ENCODE results near the gene LATS1.
"Not testable (repeated sequence)": the region's sequence is repeated elsewhere in the genome, so short reads cannot be mapped to it uniquely, and the experiment has no call there.

Gene LATS1

DNA sequence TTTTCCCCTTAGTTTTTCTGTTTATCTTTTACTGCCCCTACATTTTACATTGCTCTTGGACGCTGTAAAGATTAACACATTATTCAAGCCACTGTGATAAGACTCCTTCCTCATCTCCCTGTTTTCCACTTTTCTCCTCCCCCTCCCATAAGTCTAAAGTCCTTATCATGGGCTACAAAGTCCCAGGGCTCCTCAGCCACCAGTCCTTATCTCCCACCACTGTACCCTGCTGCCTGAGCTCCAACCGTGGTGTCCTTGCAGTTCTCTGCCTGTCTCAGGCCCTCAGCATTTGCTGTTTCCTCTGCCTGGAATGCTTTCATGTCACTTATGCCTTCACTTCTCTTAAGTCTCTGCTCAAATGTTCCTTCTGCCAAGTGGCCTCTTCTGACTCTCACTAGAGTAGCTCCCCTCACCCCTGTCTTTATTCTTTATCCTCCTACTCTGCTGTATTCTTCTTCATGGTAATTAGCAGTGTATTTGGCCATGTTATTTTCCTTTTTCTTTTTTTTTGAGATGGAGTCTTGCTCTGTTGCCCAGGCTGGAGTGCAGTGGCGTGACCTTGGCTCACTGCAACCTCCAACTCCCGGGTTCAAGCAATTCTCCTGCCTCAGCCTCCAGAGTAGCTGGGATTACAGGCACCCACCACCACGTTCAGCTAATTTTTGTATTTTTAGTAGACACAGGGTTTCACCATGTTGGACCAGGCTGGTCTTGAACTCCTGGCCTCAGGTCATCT lies 10.8 kb upstream of the LATS1 start:
- no peak for DNase-seq (ENCODE audit: low spot score)

DNA sequence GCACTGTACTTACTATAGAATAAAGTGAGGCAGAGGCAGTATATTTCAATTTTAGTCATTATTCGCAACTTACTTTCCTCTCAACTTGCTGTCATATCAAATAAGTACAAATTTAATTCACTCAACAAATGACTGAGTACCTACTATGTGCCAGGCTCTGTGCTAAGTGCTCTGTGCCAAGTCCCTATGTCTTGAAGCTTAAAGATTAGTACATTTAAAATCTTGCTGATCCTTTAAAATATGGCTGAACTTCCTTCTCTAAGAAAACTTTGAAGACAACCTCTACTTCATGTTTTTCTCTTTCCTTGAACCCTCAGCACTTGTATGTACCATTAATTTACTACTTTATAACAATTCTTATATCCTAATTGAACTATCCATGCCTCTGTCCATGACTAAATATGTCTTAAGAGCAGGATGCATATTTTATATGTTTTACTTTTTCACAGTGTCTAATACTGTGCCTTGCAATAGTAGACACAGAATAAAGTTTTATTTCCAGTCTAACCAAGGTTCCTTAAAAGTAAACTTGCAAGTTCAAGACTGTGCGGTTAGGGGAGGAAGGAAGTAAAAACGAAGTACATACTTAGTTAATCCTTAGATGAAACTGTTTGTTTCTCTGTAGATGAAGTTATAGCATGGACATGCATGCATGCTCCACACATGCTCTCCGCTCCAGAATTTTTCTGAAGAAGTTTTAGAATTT lies 10.0 kb upstream of the LATS1 start:
- no peak for DNase-seq (ENCODE audit: low spot score)

DNA sequence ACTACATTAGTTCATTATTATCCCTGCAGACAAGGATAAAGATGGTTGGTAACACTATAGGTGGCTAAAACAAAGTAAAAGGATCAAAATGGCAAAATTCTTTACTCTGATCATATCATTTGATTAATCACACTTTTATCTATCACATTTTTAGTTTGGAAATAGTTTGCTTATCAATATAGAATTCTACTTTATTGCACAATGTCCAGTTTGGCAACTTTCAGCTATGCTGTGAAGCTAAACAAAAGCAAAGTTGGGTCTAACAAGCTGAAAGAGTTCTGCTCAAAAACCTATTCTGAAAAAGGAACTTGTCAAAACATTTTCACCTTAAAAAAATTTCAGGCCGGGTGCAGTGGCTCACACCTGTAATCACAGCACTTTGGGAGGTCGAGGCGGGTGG lies 7.9 kb upstream of the LATS1 start:
- no peak for DNase-seq (ENCODE audit: low spot score)

DNA sequence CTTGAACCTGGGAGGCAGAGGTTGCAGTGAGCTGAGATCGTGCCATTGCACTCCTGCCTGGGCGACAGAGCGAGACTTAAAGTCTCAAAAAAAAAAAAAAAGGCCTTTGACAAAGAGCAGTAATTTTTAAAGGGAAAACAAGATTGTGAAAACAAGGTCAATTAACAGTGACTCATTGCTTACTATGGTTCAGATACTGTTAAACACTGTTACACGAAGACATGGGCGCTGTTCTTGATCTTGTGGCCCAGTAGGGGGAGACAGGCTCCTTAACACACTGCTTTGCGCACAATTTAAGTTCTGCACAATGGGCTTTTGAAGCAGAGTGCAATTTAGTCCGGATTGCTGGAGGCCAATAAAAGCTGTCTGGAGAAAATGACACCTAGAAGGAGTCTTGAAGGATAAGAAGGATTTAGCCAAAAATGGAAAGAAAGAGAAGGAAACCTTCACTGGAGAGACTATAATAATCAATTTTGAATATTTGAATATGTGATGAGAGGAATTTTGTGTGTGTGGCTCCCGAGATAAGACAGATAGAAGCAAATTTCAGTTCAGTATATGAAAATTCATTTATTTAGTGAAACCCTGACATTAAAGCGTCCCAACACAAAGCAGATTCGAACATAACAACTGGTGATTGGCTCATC lies 6.0 kb upstream of the LATS1 start:
- DNase-seq (ENCODE audit: low spot score) = peak; percentile 70

DNA sequence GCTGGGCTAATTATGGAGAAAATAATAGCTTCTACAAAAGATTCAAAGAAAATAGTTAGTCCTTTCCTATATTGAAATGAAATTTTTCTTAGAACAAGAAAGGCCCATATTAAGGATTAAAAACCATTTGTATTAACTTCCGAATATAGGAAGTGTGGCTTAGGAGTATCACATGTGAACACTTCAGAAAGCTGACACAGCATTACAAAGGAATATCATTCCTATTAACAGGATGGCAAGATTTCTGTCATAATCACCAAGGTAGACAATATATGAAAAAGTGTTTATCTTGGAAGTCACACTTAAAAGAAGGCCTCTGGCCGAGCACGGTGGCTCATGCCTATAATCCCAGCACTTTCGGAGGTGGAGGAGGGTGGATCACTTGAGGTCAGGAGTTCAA lies 5.4 kb upstream of the LATS1 start:
- no peak for DNase-seq (ENCODE audit: low spot score)

DNA sequence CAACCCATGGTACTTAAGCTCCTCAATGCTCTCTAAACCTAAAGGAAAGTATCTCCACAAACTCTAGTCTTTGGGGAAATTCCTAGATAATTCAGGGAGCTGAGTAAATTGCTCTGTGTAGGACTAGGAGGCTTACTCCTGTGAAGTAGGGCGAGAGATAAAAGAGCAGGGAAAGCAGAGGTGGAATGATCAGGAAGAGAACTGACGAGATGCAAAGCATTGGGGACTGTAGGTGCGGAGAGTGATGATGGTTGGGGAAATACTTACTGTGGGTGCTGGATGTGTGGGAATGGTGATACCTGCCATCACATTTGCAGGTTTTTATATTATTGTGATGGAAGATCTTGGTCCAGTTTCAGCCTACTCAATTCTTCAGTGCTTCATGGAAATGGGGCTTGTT lies 1.6 kb upstream of the LATS1 start:
- DNase-seq (ENCODE audit: low spot score) = no peak

DNA sequence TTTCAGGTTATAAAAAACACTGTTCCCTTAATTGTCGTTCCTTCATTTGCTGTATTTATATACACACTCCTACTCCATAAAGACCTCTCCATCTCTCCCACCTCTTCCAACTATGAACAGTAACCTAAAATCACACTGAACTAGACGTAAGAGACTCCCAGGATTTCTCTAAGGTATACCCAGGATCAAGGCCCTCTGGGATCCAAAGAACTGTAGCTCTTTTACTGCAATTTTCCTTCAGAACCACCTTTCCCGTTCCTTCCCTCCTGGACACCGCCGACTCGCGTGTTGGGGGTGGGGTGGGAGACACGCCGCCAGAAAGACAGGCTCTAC lies 680 bp downstream of the LATS1 start:
- no peak for DNase-seq (ENCODE audit: low spot score)

DNA sequence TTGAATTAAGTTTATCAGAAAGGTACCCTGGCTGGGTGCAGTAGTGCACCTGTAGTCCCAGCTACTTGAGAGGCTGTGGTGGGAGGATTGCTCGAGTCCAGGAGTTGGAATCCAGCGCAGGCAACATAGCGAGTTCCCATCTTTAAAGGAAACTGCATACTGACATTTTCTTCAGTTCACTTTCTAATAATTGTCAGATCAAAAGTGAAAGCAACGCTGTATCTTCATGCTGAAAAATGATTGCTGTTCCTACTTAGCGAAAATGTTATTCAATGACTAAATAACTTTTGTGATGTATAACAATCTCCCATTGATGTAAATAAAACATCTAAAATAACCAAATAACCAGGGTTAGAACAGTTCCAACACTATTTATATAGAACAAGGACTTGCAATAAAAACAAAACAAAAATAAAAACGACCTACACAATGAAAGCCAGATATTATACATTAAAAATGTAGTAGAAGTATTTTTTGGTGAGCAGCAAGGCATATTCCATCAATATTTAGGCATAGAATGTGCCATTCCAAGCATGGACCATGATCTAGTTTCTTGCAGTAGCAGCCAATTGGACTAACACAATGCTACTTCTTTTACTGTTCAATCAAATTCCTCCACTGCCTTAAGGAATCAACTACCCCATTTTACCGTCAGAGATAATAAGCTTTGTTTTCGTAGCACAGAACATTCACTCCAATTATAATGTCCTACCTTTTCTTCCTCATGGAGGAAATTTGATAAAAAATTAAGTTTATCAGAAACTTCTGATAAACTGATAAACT lies 1.5 kb downstream of the LATS1 start:
- peak; percentile 37 for DNase-seq (ENCODE audit: low spot score)

DNA sequence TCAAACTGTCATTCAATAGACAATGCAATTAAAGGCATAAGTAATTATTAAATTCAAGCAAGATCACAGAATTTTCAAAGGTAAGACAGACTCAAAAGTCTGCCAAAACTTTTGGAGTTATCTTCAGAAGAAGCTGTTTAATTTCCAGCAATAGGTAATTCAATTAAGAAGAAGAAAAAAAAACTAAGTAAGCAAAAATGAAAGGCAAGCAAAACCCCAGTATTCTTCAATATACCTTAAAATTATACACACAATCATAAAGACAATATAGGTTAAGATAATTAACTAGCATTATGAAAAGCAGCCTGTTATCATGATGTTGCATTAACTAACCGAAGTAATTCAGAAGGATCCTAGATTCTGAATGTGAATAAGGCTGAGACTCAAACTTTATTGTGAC lies 3.5 kb downstream of the LATS1 start:
- DNase-seq (ENCODE audit: low spot score) = no peak

DNA sequence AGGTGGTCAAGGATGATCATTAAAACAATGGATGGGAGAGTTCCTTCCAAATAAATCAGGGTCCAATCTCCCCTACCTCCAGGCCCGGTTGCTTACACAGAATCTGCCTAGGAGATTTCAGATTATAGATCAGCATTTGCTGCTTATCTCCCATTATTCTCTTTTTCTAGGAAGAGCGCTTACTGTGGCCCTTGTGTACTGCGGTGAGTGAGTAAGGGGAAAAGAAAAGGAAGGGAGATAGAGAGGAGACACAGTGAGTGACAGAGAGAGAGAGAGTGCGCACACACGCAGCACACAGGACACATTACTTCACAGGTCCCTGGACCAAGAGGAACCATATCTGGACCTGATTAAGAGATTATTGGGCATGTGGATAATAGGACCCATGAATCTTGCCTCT lies 6.2 kb downstream of the LATS1 start:
- DNase-seq (ENCODE audit: low spot score) = no peak

DNA sequence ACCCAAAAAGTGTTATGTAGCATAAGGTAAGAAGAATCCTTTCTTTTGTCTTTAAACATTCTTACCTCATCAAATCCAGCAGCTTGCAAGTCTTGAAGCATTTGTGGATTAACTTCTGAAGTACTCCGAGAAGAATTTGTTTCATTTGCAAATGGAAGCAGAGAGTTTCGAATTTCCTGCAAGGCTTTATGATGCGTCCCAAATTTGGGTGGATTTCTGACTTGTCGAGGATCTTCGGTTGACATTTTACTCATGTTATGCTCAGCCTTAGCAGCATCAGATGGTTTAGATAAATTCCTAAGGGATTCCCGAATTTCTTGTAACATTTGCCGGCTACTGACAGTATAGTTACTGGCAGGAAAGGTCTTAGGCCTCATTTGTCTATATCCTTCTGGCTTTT lies 16.2 kb downstream of the LATS1 start:
- no peak for DNase-seq (ENCODE audit: low spot score)

DNA sequence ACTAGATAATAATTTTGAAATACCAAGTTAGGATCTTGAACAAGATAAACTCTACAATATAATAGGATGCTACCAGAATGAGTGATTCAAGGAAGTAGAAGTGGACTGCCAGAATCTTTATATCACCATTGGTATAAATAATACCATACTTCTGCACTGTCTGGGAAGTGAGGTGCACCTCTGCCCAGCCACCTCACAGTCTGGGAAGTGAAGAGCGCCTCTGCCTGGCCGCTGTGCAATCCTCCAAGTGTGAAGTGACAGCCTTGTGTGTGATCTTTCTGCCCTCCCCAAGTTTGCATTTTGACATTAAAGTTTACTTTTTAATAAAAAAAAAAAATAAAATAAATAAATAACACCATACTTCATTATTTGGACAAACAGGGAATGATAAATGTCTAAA lies 18.8 kb downstream of the LATS1 start:
- no peak for DNase-seq (ENCODE audit: low spot score)

DNA sequence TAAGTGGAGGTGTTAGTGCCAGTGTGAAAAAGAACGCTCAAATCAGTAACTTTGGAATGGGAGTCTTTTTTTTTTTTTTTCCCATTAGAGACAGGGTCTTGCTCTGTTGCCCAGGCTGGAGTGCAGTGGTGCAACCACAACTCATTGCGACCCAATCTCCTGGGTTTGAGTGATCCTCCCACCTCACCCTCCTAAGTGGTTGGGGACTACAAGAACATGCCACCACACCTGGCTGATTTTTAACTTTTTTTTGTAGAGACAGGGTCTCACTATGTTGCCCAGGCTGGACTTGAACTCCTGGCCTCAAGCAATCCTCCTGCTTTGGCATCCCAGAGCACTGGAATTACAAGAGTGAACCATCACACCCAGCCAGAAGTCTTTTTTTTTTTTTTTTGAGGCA lies 19.7 kb downstream of the LATS1 start:
- DNase-seq (ENCODE audit: low spot score) = no peak

DNA sequence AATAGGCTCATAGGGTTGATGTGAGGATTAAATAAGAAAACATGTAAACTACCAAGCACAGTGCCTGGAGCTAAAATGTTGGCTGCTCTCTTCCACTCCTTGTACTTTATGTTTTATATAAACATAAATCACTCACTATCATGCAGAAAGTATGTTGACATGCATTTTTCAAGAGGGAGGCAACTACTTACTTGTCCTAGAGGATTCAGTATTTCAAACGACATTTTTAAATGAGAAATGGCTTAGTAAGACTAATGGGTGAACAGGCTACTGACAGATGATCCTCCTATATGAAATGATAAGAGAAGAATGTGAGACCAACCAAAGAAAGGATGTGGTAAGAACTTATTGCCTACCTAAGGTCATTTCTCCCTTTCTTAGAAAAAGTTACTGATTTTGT lies 21.0 kb downstream of the LATS1 start:
- no peak for DNase-seq (ENCODE audit: low spot score)

DNA sequence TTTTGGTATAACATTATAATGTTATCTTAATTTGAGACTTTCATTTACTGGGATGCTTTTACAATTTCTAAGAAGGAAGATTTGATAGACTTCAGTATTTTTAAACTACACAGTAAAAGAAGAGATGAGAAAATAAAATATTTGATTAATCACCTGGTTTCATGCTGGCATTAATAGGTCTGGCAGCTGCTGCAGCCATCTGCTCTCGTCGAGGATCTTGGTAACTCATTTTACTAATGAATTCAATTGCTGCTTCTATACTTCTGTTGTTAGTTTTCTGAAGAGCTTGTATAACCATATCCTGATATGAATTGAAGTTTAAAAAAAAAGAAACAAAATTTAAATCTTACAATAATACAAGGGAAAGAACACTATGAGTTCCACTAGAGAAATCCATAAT lies 23.0 kb downstream of the LATS1 start:
- DNase-seq (ENCODE audit: low spot score) = no peak

DNA sequence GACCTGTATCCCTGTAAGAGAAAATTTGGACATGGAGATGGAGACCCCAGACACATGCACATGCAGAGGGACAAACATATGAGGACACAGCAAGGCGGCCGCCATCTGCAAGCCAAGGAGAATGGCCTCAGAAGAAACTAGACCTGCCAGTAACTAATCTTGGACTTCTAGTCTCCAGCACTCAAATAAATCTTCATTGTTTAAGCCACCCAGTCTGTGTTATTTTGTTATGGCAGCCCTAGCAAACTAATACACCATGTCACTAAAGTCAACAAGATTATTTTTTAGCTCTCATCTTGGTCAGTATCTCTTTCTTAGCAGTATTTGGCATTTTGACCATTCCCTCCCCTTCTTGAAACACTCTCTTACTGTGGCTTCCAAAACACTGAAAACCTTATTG lies 26.7 kb downstream of the LATS1 start:
- DNase-seq (ENCODE audit: low spot score) = no peak

DNA sequence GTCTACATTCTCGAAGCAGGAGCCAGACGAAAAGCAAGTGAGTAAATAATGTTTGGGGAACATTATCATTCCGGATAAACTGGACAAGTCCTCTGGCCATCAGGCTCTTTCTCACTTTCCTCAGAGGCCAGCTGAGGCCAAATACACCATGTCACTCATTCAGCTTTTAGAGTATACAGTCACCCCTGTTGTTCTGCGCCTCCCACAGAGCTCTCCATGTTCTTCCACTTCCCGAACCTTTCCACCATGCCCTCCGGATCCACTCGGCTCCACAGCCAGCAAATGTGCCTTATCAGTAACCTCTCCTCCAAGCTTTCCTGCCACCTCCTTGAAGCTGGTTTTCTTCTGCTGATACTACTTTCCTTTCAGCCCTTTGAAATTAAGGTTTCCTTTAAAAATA lies 31.7 kb downstream of the LATS1 start:
- no peak for DNase-seq (ENCODE audit: low spot score)

DNA sequence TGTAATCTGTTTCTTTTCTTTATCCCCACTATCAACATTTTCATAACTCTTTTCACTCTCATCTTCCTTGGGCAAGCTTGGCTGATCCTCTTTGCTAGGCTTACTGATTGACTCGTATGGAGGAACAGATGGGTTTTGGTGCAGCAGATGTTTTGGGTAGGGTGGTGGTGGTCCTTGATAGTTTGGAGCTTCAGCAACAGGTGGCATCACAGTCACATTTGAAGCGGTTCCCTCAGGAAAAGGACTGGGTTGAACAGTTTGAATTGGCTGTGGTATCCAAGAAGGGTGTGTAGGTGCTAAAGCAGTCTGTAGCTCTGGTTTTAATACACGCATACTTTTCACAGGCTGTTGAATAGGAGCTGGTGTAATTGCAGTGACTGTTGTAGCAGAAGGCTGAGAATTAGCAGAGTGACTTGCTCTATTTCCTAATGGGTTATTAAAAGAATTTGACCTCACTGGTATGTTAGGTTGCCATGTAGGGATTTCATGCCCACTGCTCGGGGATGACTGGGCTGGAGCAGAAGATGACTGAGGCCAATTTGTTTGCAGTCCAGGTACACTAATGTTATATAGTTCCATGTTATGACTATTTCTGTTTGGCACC lies 34.5 kb downstream of the LATS1 start:
- no peak for DNase-seq (ENCODE audit: low spot score)

DNA sequence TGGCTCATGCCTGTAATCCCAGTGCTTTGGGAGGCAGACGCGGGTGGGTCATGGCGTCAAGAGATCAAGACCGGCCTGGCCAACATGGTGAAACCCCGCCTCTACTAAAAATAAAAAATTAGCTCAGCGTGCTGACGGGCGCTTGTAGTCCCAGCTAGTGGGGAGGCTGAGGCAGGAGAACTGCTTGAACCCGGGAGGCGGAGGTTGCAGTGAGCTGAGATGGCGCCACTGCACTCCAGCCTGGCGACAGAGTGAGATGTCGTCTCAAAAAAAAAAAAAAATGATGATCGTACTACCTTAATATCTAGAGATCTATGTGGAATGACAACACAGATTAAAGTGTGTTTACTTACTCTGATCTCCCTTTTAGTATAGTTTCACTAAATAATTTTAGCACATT lies 36.1 kb downstream of the LATS1 start:
- not testable (repeated sequence) for DNase-seq (ENCODE audit: low spot score)

DNA sequence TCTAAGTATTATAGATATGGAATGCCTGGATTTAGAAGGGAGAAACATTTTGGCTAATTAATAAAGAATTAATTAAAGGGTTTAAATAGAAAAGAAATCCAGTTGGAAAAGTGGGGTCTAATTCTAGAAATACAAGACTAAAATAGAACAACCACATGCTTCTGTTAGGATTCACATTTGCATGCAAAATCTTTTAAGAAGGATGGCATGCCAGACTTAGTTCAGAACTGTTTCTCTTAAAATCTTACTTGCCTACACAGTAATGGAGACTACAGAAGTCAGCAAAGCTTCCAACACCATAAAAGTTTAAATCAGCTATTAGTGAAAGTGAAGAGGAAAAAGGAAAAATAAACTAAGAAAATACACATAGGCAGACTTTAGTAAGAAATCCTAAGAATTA lies 36.7 kb downstream of the LATS1 start:
- DNase-seq (ENCODE audit: low spot score) = no peak

DNA sequence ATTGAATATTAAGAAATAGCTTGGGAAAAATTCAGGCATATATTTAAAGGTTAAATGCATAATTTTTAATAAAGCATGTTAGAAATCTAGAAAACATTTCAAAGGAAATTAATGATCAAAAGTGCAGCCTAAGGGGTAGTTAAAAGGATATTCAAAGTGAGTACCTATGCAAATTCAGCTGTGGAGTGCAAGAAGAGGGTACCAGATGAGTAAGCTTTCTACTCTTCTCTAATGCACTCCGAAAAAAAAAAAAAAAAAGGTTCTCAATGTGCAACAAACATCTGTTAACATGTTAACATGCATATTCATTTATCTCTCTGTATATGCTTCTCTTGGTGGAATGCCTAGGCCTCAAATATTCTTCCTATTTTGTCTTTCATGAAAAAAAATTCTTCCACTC lies 37.4 kb downstream of the LATS1 start:
- DNase-seq (ENCODE audit: low spot score) = no peak

DNA sequence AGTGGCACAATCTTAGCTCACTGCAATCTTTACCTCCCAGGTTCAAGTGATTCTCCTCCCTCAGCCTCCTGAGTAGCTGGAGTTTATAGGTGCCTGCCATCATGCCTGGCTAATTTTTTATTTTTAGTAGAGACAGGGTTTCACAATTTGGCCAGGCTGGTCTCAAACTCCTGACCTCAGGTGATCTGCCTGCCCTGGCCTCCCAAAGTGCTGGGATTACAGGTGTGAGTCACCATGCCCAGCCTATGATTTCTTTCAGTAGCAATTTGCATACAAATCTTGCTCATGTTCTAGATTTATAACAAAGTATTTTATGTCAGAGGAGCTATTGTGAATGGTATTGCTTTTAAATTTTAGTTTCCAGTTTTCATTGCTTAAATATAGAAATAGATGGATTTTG lies 45.6 kb downstream of the LATS1 start:
- not testable (repeated sequence) for DNase-seq (ENCODE audit: low spot score)

All from NAMALWA (cell line).